ENCODE results near the gene ESAM.

DNA sequence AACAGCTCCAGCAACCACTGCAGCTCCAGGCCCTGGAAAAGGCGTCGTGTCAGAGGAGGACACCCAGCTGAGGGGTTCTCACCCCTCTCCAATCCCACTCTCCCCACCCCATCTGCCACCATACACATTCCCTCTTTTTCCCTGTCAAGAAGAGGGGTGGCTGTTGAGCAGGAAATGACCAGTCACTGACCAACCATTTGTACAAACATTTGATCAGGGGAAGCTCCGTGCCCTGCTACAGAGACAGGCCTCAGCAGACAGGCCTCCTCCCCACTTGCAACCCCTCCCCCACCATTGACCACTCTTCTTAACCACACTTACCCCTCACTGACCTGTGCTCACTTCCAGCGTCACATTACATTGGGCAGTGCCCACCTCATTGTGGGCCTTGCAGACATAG is 7.8 kb downstream of the ESAM start:
- TF ChIP-seq, protein P1, sequence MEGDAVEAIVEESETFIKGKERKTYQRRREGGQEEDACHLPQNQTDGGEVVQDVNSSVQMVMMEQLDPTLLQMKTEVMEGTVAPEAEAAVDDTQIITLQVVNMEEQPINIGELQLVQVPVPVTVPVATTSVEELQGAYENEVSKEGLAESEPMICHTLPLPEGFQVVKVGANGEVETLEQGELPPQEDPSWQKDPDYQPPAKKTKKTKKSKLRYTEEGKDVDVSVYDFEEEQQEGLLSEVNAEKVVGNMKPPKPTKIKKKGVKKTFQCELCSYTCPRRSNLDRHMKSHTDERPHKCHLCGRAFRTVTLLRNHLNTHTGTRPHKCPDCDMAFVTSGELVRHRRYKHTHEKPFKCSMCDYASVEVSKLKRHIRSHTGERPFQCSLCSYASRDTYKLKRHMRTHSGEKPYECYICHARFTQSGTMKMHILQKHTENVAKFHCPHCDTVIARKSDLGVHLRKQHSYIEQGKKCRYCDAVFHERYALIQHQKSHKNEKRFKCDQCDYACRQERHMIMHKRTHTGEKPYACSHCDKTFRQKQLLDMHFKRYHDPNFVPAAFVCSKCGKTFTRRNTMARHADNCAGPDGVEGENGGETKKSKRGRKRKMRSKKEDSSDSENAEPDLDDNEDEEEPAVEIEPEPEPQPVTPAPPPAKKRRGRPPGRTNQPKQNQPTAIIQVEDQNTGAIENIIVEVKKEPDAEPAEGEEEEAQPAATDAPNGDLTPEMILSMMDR (IDR thresholded peaks at IDR 0.05), result no peak
- TF ChIP-seq ZFX (IDR thresholded peaks at IDR 0.05; ENCODE audit: borderline replicate concordance), result no peak

Measured in 22Rv1 (cell line).